HL-60 (cell line): ENCODE measurements around the gene ALDH1L1.
"Not testable (repeated sequence)": the region's sequence is repeated elsewhere in the genome, so short reads cannot be mapped to it uniquely, and the experiment has no call there.

Experiments
- DNase-seq, 2 experiments: peaks; one replicate each; pipeline ENCODE4 v3.0.0-alpha.2; 2010 to 2020; ENCODE audit warnings: low read depth in 1 of 2, low spot score in 1 of 2
- H3K27ac ChIP-seq: fragments of 250-450 bp; sonication (Bioruptor Pico); replicated peaks from 2 replicates; pipeline ENCODE4 v1.5.1; 2020; ENCODE audit warnings: mild to moderate bottlenecking, moderate library complexity
- H3K27me3 ChIP-seq: fragments of 250-450 bp; sonication (Bioruptor Pico); 2 replicates; pipeline ENCODE4 v1.5.1; 2021; ENCODE audit warnings: mild to moderate bottlenecking, moderate library complexity; ENCODE audit not compliant: insufficient read depth, poor library complexity, severe bottlenecking
- H3K4me3 ChIP-seq: replicated peaks from 2 replicates; pipeline ENCODE4 v1.5.1; 2011; ENCODE audit warnings: mild to moderate bottlenecking, control low read depth, low read length; ENCODE audit not compliant: insufficient read depth
- CTCF ChIP-seq: IDR thresholded peaks from one replicate; pipeline ENCODE4 v1.5.1; 2011; ENCODE audit warnings: low read length, control low read depth, inconsistent platforms; ENCODE audit not compliant: insufficient read depth
- GABPA ChIP-seq: IDR thresholded peaks from 2 replicates; pipeline ENCODE4 v1.6.1; 2012; ENCODE audit warnings: low read depth
- POLR2AphosphoS5 ChIP-seq: IDR thresholded peaks from 2 replicates; pipeline ENCODE4 v1.6.1; 2012; ENCODE audit warnings: low read depth
- REST ChIP-seq: IDR thresholded peaks from 2 replicates; pipeline ENCODE4 v1.6.1; 2012; ENCODE audit warnings: low read depth; ENCODE audit not compliant: insufficient replicate concordance
- SPI1 ChIP-seq: IDR thresholded peaks from 2 replicates; pipeline ENCODE4 v1.6.1; 2012; ENCODE audit warnings: low read depth, mild to moderate bottlenecking, borderline replicate concordance

Gene ALDH1L1

GRCh38 chr3:126097801-126098200, 82.6 kb downstream of the ALDH1L1 start:
- Histone ChIP-seq H3K27me3 (no peaks in the 10 kb centered on the region), H3K27ac (no peak overlapping the region), H3K4me3 (no peak overlapping the region)
- DNase-seq: no peak
- TF ChIP-seq CTCF: no peak
- TF ChIP-seq POLR2AphosphoS5: no peak
- no peak for TF ChIP-seq GABPA
- no peak for TF ChIP-seq SPI1
- TF ChIP-seq REST: no peak

GRCh38 chr3:126096274-126096673, 84.1 kb downstream of the ALDH1L1 start:
- DNase-seq, H3K27me3 ChIP-seq, H3K4me3 ChIP-seq, H3K27ac ChIP-seq: not testable (repeated sequence)

GRCh38 chr3:126092128-126092527, 88.3 kb downstream of the ALDH1L1 start:
- not testable (repeated sequence) for H3K4me3 ChIP-seq, H3K27me3 ChIP-seq, H3K27ac ChIP-seq, DNase-seq

GRCh38 chr3:126087552-126088175, 92.7 kb downstream of the ALDH1L1 start:
- TF ChIP-seq POLR2AphosphoS5 (no peak), SPI1 (no peak), REST (no peak), GABPA (no peak), CTCF (no peak)
- no peak overlapping the region for H3K4me3 ChIP-seq
- H3K27ac ChIP-seq: no peak overlapping the region
- no peaks in the 10 kb centered on the region for H3K27me3 ChIP-seq
- no peak for DNase-seq

- no peaks in the 10 kb centered on the region for H3K27me3 ChIP-seq
- H3K4me3 ChIP-seq: no peak overlapping the region
- DNase-seq: no peak
- TF ChIP-seq REST (no peak), CTCF (no peak), SPI1 (no peak), GABPA (no peak), POLR2AphosphoS5 (no peak)
- no peak overlapping the region for H3K27ac ChIP-seq
Measured at GRCh38 chr3:126085841-126086240, 94.5 kb downstream of the ALDH1L1 start.
